ENCODE results near the gene CTXN1.
A peak's percentile ranks its signal among the peaks of the same experiment; 100 is the strongest.
"Not testable (repeated sequence)": the region's sequence is repeated elsewhere in the genome, so short reads cannot be mapped to it uniquely, and the experiment has no call there.

CTXN1 gene

DNA sequence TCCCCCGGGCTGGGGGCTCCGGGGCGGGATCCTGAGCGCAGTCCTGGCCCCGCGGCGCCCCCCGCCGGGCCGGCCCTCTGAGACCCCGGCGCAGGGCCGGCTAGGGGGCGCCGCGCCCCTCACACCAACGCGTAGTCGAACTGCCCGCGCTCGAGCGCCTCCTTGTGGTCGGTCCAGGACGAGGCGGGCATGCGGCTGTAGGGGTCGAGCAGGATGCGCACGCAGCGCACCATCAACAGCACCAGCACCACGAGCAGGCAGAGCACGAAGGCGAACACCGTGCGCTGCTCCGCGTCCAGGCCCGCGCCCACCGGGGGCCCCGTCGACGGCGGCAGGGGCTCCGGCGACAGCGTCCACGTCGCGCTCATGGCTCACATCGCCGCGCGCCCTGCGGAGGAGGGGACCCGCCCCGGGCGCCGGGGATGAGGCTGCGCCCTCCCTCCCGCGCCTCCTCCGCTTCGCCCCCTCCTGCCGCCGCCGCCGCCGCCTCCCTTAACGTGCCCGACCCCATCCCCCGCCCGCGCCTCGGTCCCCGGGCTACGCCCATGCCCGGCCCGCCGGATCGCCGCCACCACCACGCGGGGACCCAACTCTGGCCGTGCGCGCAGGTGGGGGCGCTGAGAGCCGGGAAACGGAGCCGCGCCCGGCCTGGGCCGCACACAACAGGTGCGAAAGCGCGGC is 624 bp downstream of the CTXN1 start:
- DNase-seq (ENCODE audit: low spot score): peak; percentile 63

DNA sequence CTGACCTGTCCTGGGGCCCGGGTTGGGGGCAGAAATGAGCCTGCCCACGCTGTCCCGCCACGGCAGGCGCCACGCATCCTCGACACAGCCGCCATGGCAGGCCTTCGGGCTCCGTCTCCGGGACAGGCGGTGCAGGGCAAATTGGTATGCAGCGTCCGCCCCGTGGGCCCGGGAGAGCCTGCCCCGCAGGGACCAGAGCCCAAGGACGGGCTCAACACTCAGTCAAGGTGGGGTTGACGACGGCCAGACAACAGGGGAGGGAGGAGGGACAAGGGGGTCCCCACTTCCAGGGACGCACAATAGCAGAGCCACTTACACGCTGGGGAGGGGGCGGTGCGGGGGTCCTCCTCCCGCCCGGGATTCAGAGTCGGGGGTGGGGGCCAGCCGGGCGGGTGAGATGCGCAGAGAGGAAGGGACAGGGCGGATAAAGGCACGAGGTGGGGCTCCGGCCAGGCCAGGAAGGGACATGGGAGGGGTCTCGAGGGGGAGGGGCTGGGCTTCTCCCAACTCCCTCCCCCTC is 1.2 kb downstream of the CTXN1 start:
- DNase-seq (ENCODE audit: low spot score): no peak

DNA sequence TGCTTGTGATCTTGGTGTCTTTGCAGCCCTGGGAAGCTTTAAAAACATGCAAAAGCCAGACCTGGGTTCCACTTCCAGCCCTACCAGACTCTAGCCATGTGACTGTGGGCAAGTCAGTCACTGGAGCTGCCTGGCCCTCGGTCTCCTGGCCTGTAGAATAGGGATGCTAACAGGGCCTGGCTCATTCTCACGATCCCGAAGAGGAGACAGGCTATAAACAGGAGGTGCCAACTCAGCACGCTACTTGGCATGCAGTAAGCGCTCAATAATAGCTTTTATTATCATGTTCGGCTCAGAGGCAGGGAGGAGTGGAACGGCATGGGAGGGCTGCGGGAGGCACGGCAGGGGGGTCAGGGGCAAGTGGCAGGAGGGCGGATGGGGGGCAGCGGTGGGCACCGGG is 1.7 kb downstream of the CTXN1 start:
- DNase-seq (ENCODE audit: low spot score): no peak

DNA sequence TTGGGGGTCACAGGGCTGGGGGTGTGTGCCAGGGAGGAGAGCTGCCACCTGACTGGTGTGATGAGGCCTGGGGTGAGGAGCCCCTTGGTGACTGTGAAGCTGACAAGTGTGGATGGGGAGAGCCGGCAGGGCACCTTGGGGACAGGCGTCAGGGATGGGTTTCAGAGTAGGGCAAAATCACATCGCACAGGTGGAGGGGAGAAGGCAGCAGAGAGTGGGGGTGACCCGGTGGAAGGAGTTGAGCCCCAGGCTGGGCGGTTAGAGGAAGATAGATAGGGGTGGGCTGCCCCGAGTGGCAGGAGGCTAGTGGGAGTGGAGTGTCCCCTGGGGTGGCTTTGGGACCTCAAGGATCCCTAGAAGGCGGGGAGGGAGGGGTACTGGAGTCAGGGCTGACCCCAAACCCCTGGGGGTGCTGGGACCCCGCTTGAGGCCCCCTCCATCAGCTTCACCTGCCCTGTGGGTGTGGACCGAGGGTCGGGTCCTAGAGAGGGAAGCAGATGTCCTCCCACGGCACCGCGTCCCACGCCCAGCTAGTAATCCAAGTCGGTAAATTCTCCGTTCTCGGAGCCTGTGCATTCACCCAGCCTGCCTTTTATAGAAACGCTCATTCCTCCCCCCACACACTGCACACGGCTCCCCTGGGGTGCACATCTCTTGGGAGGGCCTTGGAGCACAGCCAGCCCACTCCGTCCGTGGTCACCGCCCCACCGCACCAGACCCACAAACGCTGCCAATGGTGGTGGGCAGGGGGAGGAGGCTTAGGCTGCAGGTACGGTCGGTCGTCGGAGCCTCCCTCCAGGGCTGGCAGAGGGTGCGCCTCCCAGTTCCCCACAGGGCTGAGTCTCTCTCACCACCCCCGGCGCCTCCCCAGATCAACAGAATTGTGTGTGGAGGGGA is 2.4 kb downstream of the CTXN1 start:
- DNase-seq (ENCODE audit: low spot score): peak; percentile 51

DNA sequence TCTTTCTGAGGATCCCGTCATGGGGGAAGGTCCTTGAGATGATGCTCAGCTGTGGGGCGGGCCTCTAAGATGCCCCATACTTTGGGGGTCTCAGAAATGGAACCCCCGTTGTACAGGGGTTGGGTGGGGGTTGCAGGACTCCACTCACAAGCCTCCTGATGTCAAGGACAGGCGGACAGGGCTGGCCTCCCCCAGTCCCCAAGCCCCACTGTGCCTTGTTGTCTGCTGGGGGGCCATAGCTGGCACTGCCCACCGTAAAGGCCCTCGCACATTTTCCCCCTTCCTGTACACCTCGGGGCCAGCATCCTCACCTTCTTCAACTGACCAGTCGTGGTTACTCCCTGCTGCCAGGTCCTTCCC is 3.1 kb downstream of the CTXN1 start:
- no peak for DNase-seq (ENCODE audit: low spot score)

DNA sequence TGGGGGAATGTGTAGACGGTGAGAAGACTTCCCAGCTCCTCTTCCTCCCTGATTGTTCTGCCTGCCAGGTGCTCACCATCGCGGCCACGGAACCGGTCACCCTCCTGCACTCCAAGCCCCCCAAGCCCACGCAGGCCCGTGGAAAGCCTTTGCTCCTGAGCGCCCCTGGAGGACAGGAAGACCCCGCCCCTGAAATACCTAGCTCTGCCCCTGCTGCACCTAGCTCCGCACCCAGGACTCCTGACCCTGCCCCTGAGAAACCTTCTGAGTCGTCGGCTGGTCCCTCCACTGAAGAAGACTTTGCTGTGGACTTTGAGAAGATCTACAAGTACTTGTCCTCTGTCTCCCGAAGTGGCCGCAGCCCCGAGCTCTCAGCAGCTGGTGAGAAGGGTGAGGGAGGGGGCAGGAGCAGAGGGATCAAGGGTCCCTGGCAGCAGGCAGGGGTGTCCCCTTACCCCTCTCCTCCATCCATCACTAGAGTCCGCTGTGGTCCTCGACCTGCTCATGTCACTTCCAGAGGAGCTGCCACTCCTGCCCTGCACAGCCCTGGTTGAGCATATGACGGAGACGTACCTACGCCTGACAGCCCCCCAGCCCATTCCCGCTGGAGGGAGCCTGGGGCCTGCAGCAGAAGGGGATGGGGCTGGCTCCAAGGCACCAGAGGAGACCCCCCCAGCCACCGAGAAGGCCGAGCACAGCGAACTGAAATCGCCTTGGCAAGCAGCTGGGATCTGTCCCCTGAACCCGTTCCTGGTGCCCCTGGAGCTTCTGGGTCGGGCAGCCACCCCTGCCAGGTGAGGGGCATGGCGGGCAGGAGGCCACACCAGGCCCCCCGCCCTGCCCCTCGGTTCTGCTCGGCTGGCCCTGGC is 3.7 kb downstream of the CTXN1 start:
- DNase-seq (ENCODE audit: low spot score): no peak

DNA sequence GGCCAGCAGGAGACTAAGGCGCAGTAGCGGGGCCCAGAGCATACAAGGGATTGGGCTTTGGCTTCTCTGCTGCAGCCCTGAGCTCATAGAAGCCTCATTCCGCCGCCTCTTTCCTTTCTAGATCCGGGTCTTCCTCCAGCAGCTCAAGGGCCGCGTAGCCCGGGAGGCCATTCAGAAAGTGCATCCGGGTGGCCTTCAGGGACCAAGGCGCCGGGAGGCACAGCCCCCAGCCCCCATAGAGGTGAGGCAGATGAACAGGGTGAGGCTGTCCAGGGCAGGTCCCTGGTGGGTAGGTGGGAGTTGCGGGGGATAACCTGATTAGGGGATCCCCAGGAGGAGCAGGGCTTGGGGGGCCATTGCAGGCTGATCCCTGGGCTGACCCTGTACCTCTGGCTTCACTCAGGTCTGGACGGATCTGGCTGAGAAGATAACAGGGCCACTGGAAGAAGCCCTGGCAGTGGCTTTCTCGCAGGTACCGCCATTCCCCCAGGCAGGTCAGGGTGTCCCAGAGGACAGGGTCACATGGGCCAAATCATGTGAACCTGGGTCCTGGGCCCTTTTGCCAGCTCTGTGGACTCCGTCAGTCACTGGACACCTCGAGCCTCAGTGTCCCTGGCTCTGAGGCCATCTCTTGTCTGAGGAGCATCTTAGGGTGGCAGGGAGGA is 4.5 kb downstream of the CTXN1 start:
- no peak for DNase-seq (ENCODE audit: low spot score)

DNA sequence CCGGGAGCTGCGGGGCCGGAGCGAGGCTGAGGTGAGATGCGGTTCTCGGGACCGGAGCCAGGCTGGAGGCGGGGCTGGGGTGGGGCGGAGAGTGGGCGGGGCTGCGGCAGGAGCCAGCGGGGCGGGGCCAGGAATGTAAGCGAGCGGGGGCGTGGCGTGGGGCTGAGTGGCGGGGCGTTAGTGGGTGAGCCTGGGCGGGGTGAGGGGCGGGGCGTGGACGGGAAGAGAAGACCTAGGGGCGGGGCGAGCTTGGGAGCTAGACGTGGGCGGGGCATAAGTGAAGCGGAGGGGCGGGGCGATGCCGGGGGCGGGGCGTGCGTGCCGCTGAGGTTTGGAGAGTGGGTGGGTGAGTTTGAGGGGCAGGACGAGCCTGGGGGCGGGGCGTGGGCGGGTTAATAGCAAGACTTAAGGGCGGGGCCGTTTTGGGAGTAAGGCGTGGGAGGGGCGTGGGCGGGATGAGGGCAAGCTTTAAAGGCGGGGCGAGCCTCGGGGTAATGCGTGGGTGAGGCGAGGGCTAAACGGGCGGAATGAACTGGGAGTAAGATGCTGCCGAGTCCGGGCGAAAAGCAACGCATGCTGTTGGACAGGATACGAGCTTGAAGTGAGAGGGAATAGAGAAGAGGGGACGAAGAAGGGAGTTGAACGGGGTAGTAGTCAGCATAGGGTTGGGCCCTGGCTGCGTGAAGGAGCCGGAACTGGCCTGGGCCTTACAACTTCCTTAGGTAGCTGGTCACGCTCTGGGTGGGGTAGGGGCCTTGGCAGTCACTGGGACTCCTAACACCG is 5.2 kb downstream of the CTXN1 start:
- peak; percentile 99 for DNase-seq (ENCODE audit: low spot score)

DNA sequence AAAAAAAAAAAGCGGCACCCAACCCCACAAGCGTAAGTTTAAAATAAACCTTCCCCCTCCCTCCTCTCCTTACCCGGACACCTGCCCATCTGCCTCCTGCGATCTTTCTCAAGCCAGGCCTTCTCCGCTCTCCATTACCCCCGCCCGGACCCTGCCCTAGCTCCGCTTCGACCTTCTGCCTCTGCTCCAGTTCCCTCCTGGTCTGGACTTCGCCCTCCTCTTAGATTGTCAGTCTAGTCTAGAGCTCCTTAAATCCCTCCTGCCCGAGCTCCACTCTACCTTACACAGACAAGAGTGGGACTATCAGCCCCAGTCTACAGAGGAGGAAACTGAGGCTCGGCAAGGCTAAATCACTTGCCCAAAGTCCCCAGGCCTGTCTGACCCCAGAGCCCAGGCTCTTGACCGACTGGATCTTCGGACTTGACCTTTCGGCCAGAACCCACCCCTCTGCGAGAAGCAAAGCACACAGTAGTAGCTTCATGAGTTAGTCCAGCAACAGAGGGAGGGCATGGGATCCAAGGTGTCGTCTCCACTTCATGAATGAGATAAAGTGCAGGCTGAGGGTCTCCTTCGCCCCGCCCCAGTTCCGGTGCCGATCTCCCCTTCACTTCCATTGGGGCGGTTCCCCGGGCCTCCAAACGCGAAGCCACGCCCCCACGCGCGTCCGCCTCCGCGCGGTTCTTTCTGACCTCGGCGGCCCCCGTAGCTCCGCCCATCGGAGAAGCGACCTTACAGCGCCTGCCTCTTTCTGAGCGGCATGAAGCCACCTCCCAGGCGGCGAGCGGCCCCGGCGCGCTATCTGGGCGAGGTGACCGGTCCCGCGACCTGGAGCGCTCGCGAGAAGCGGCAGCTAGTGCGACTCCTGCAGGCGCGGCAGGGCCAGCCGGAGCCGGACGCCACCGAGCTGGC is 6.1 kb downstream of the CTXN1 start, which contains the start of gene SNAPC2:
Gene SNAPC2, plus strand, starts transcription at position 729 of the 909 bp plus-strand sequence. Its CDS starts 29 bp downstream, at position 758.
- peak; percentile 86 for DNase-seq (ENCODE audit: low spot score)

DNA sequence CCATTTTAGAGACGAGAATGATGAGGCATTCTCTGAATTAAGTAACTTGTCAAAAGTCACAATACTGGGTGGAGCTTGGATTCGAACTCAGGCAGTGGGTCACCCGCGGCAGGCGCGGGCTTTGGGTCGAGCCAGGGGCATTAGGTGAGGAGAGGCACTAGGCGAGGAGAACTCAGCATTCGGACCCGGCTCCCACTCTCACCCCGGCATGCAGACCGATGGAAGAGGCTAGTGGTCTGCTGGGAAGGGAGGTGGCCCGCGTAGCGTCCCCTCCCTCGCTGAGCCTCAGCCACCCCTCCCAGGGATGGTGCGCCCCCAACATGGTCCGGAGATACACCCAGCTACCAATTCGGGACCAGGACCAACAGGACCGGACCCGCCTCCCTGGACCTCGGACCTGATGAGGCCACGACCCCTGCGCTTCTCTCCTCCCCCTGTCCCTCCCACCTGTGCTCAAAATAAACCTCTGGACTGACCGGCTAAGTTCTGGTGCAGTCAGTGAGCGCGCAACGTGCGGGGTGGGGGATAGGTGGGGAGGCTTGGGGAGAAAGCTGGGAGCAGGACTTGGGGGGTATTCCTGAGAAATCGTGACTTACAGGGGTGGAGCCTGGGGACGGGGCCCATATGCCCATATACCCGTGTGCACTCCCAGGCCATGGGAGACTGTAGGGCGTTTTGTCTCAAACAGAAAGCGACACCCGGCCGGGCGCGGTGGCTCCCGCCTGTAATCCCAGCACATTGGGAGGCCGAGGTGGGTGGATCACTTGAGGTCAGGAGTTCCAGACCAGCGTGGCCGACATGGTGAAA is 7.1 kb downstream of the CTXN1 start:
- no peak for DNase-seq (ENCODE audit: low spot score)

DNA sequence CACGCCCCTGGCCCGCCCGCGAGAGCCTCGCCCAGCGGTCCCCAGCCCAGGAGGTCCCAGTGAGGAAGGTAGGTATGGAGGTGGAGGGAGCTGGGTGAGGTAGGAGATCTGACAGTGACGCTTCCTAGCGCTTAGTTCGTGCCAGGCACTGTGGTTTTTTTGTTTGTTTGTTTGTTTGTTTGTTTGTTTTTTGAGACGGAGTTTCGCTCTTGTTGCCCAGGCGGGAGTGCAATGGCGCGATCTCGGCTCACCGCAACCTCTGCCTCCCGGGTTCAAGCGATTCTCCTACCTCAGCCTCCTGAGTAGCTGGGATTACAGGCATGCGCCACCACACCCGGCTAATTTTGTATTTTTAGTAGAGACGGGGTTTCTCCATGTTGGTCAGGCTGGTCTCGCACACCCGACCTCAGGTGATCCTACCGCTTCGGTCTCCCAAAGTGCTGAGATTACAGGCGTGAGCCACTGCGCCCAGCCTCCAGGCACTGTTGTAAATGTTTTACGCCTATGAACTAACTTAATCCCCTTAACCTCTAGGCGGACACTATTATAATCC is 7.8 kb downstream of the CTXN1 start:
- not testable (repeated sequence) for DNase-seq (ENCODE audit: low spot score)

DNA sequence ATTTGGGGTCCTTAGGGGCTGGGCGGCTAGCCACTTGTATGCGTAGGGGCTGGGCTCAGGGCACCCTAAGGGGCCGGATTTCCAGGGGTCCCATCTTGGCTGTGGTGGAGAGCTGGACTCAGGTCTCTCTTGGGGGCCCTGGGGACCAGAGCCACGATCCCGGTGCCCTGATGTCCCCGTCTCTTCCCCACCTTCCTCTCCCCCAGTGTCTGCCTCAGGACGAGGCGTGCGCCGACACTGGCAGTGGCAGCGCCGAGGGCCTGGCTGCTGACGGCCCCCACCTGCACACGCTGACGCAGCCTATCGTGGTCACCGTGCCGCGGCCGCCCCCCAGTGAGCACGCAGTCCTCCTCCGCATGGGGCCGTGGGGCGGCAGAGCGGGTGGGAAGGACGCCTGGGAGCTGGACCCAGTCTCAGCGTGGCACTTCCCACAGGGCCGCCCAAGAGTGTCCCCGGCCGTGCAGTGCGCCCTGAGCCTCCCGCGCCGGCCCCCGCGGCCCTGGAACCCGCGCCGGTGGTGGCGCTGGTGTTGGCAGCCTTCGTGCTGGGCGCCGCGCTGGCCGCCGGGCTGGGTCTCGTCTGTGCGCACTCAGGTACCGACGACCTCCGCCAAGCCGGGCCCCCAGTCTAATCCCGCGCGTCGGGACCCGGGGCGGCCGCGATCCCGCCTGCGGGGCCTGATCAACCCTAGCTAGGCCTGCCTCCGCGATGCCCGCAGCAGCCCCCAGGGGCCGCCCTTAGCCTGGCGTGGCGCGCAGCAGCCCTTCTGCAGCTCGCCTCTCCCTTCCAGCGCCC is 8.5 kb downstream of the CTXN1 start:
- DNase-seq (ENCODE audit: low spot score): no peak

DNA sequence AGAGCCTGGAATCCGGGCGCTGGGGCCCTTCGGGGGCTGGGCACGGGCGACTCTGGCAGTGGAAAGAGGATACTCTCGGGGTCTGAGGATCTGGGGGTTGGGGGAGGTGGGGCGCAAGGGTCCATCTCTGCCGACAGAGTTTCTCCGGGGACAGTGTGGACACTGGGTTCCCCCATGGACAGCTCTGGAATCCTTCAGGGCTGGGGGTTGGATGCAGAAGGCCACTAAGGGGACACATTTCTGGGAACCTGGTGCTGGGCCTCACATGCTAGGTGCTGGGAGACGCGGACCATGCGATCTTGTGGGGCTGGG is 9.0 kb downstream of the CTXN1 start:
- no peak for DNase-seq (ENCODE audit: low spot score)

DNA sequence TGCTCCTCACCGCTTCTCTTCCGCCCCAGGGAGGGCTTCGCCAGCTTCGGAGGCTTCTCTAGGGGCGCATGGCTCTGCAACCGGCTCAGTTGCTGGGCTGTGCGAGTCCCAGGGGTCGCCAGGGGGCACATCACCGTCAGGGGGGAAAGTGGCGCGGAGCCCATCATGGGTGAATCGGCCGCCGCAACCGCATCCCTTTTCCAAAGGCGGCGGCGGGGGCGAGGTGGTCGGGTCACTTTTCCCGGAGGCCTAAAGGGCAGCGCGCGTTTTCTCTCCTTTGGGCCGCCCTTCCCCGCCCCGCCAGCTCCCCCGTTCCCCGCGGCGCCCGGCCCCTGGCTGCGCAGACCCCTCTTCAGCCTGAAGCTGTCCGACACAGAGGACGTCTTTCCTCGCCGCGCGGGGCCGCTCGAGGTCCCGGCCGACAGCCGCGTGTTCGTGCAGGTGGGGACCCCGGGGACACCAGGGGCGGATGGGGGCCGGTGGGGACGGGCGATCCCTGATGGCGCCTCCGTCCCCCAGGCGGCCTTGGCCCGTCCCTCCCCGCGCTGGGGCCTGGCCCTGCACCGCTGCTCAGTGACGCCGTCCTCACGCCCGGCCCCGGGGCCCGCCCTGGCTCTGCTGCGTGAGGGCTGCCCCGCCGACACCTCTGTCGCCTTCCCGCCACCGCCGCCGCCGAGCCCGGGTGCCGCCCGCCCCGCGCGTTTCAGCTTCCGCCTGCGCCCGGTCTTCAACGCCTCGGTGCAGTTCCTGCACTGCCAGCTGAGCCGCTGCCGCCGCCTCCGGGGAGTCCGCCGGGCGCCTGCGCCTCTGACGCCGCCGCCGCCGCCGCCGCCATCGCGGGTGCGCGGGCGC is 9.6 kb downstream of the CTXN1 start:
- no peak for DNase-seq (ENCODE audit: low spot score)

DNA sequence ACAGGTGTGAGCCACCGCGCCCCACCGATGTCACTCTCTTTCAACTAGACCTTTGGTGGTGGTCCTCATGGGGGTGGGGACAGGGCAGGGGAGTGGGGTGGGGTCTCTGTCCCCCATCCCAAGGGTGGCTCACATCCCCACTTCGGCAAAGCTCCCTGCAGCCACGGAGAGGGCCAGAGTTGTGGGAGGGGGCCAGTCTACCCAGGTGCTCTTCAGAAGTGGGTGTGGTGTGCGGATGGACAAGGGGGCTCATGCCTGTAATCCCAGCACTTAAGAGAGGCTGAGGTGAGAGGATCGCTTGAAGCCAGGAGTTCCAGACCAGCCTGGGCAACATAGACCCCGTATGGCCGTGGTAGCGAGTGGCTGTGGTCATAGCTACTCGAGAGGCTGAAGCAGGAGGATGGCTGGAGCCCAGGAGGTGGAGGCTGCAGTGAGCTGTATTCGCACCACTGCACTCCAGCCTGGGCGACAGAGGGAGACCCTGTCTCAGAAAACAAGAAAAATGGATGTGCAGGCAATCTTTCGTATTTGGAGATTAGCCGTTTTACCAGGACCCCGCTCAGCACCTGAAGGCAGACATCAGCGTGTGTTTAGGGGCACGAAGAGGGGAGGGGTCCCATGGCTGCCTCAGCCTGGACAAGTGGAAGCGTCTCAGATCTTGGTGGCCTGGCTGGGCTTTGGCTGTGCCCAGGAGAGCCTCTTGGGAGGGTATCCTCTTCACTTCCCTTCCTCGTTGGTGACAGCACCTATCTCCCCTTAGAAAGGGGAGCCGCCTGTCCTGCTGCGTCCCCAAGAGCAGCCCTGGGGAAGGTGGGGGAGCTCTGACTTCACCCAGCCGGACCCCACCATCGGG is 10.5 kb downstream of the CTXN1 start:
- DNase-seq (ENCODE audit: low spot score): peak; percentile 1

DNA sequence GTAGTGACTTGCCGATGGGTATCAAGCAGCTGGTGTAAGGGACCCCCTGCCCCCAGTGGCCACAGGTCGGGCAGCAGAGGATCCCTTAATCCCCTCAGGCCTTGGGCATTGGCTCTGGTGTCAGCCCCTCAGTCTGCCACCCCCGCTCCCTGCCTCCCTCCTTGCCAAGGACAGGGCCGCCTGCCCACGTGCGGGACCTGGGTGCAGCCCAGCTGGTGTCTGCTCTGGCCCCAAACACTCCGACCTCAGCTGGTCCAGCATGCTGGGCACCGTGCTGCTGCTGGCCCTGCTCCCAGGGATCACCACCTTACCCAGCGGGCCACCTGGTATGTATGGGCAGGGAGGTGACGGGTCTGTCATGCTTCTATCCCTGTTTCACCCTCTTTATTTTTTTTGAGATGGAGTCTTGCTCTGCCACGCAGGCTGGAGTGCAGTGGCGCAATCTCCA is 11.3 kb downstream of the CTXN1 start, which contains the start of gene TGFBR3L:
Gene TGFBR3L, plus strand, starts transcription at position 233 of the 448 bp plus-strand sequence.
- peak; percentile 1 for DNase-seq (ENCODE audit: low spot score)
